Measurements from ENCODE around the gene CORO1C.
"Not testable (repeated sequence)": the region's sequence is repeated elsewhere in the genome, so short reads cannot be mapped to it uniquely, and the experiment has no call there.

The CORO1C gene

DNA sequence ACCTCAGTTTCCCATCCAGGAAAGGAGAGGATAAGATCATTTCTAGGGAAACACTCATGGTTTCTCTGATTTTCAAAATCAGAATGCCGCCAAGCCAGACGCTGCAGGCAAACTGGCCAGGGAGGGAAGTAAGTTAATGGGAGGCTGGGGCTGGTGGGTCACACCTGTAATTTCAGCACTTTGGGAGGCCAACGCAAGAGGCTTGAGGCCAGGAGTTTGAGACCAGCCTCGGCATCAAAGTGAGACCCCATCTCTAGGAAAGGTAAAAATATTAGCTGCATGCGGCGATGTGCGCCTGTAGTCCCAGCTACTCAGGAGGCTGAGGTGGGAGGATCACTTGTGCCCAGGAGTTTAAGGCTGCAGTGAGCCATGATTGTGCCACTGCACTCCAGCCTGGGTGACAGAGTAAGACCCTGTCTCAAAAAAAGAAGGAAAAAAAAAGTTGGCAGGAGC, 98.2 kb downstream of the CORO1C start:
- no peak for DNase-seq

DNA sequence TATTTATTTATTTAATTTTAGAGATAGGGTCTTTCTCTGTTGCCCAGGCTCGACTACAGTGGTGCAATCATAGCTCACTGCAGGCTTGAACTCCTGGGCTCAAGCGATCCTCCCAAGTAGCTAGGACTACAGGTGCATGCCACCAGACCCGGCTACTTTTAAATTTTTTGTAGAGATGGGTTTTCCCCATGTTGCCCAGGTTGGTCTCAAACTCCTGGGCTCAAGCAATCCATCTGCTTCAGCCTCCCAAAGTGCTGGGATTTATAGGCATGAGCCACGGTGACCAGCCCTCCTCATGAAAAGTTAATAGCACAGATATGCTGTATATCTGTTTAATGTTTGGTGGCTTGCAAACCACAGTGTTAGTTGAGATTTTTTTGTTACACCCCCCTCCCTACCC, 100.1 kb downstream of the CORO1C start:
- DNase-seq, result not testable (repeated sequence)

DNA sequence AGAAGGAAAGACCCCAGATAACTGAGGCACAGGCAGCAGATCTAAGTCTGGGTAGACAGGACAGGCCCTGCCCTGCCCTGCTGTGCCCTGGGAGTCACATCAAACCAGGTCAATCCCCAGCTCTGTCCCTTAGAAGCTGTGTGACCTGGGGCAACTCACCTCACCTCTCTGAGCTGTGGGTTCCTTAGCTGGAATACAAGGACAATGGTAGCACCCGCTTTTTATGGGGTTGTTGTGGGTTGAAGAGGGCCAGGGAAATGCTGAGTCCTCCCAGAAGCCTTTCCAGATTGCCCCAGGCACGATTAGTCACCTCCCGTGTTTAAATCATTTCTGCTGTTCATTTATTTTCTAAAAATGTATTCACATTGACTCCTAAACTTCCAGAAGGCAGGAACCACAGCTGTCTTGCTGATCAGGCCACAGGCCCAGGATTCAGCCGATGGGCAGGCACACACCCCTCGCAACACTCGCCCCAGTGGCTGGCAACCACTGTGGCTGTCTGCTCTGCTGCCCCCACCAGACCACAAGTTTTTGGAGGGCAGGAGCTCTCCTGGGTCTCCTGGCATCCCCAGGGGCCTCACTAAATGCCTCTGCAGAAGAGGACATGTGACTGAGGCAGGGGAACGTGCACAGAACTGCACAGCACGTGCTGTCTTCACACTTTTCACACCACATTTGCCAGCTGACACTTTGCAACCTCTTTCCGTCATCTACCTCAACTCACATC, 100.7 kb downstream of the CORO1C start:
- no peak for DNase-seq

DNA sequence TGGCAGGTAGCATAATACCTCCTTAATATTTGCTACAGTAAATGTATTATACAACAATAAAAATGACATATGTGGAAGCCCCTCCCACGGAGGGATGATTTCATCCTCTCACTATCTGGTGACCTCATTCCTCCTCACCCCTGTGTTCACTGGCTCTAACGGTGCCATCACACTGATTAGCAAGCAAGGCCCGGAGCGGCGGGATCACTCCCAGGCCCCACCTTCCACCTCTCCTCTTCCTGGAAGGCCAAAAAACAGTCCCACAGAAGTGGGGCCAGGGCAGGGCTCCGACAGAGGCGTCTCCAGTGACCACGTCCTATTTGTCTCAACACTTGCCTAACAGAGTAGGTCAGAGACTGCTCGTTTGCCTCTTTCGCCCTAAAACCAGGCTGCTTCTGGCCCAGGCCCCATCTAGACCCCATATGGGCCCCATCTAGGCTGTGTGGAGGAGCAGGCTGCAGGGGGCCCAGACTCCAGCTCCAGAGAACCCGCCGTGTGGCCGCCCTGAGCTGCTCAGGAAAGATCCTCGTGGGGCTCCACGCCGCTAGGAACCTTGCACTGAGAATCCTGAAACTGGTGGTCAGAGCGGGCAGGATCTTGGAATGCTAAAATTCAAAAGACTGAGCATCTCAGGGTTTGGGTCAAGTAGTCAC, 101.4 kb downstream of the CORO1C start:
- peak; percentile 54 for DNase-seq

DNA sequence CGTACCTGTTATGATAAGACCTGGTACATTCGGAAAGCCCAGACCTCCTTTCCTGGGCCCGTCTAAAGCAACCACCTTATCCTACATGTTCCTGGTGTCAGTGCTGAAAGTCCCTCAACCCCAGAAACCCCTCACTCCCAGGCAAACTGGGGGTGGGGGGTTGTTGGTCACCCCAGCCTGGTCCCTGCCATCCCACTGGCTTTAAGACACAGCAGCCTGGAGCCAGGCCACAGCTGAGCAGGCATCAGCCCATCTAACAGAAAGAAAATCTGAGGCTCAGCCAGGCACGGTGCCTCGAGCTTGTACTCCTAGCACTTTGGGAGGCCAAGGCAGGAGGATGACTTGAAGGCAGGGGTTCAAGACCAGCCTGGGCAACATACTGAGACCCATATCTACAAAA, 102.2 kb downstream of the CORO1C start:
- DNase-seq, result no peak

DNA sequence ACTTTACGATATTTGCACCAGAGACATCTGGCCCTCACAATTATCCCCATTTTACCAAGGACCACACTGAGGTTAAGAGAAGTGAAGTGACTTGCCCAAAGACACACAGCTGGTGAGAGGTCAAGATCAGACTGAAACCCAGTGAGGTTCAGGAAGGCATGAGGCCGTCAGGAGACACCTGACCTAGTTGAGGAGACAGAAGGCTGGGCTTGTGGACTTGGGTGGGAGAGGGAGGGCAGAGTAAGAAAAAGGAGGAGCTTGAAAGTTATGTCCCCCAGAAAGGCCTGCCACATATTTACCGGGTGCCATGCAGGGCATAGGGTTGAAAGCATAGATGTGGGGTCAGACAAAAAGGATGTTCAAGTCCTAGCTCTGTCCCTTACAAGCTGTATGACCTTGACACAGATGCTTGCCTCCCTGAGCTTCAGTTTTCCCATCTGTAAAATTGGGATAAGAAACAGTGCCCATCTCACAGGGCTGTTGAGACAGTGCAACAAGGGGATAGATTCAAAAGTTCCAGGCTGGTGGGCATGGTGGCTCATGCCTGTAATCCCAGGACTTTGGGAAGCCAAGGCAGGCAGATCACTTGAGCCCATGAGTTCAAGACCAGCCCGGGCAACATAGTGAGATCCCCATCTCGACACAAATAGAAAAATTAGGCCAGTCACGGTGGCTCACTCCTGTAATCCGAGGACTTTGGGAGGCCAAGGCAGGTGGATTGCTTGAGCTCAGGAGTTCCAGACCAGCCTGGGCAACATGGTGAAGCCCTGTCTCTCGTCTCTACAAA, 104.0 kb downstream of the CORO1C start:
- no peak for DNase-seq

DNA sequence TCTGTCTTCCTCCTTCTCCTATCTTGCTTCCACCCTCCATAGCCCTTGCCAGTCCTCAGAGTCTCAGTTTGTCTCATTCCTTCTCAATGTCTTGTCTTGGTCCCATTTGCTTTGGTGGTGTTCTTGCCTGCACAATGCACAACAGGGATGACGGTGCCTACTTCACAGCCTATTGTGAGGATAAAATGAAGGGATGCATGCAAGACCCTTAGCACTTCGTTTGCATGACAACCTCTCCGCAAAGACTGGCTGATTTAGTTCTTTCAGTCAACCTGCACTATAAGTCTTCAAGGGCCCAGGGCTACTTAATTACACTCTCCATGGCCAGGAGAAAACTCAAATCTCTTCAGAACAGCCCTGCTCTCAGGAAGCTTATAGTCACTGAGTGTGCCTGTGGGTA, 106.1 kb downstream of the CORO1C start:
- no peak for DNase-seq

DNA sequence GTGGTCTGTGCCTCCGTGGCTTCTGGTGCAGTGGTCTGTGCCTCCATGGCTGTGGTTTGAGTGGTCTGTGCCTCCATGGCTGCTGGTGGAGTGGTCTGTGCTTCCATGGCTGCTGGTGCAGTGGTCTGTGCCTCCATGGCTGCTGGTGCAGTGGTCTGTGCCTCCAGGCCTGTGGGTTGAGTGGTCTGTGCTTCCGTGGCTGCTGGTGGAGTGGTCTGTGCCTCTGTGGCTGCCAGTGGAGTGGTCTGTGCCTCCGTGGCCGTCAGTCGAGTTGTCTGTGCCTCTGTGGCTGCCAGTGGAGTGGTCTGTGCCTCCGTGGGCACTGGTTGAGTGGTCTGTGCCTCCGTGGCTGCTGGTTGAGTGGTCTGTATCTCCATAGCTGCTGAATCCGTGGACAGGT, 107.7 kb downstream of the CORO1C start:
- DNase-seq, result no peak

DNA sequence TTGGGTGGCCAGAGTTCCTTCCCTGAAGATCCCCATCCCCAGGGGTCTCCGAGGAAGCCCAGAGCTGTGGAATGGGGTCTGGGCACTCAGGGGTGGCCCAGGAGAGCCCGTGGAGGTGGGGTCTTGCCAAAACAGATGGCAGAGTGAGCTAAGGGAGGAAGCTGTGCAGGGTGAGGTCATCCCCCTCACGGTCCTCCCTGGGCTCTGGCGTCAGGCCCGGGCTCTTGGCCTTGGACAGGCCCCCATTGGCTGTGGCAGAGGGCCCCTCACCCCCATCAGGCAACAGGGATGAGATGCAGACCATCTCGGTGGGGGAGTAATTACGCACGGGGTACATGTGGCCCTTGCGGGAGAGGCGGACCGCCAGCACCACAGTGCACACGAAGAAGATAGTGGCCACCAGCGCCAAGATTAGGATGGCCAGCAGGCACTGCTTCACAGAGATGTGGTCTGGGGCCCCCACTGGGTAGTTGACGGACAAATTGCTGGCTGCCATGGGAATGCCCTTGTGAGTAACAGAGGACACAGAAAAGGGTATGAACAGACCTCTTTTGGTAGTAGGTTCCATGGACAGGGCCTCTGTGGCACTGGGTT, 108.3 kb downstream of the CORO1C start:
- DNase-seq, result no peak

DNA sequence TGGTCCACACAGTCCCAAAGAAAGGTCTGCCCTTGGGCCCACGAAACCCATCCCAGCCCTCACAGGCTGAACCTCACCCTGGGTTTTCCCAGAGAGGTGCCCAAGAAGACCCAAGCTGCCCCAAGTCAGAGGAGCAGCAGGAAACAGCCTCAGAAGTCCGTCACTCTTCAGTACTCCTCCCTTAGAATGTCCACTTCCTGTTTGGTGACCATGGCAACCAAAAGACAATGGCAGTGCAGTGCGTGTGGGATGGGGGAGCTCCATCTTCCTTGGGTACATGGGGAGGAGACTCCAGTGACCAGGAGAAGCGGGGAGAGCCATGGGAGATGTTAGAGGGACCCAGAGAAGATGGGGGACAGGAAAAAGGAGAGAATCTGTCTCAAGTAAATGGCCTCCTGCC, 108.9 kb downstream of the CORO1C start:
- DNase-seq, result no peak

DNA sequence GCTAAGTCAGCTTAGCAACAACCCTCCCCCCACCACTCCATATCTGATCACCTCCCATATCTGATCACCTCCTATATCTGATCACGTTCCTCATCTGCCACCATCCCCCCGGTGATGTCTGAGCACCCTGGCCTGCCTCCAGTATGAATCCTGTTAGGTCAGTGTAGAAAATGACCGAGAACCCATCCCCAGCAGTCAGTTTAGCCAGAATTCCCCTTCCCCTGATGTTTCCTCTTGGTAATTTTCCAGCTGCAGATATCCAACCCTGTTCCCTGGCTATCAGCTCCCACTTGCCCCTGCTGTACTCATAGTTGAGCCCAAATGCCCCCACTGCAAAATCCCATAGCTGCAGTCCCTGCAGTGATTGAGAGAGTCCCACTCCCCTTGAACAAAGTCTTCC, 110.2 kb downstream of the CORO1C start:
- DNase-seq, result no peak

DNA sequence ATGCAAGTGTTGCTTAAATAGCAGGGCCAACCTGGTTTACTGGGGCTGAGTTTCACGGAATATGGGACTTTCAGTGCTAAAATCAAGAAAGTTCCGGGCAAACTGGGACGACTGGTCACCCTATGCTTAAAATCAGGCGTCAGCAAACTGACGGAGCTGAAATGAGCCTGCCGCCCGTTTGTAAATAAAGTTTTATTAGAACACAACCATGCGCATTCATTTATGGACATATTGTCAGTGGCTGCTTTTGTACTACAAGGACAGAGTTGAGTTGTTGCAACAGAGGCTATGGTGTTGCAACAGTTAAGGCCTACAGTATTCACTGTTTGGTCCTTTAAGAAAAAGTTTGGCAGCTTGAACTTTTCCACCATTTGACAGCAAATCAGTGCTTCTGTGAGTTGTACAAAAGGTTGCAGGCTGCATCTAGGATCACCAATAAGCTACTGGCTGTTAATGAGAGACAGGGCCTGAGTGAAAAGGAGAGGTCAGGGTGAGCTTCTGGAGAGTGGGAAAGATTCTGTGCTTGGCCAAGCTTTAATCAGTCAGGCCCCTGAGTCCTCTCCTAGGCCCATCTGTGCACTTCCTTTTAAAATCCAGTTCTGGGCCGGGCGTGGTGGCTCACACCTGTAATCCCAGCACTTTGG, 111.0 kb downstream of the CORO1C start:
- DNase-seq, result no peak

DNA sequence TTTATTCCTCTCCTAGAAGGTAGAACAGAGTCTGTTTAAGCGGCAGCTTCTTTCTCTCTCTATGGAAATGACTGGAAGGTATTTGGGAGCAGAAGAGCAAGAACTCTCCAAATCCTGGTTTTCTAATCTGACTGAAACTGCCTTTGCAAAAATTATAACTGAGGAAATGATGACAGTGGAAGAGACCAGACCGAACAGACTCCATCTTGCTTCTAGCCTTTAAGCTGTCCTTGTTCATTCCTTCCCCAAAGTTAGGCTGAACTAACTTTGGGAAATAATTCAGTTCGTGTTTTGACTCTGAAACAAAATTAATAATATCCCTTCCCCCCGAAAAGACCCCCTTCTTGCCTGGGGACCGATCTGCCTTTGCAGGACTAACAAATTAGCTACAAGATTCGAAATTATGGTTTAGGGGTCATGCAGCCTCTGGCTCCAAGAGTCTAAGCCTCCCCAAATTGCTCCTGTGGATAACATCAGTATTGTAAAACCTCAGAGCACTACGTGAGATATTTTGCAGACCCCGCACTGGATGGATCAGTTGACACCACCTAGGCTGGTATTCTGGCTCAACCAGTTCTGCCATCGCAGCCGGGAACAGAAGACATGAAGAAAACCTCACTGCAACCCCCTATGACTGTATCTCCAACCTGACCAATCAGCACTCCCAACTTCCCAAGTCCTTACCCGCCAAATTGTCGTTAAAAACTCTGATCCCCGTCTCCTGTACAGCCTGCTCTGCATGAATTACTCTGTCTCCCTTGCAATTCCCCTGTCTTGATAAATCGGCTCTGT, 111.8 kb downstream of the CORO1C start:
- DNase-seq, result no peak

DNA sequence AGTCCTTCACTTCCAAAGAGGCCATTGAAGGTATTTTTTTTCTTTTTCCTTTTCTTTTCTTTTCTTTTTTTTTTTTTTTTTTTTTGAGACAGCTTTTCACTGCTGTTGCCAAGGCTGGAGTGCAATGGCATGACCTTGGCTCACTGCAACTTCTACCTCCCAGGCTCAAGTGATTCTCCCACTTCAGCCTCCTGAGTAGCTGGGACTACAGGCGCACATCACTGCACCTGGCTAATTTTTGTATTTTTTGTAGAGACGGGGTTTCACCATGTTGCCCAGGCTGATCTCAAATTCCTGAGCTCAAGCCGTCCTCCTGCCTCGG, 112.4 kb downstream of the CORO1C start:
- DNase-seq, result not testable (repeated sequence)

DNA sequence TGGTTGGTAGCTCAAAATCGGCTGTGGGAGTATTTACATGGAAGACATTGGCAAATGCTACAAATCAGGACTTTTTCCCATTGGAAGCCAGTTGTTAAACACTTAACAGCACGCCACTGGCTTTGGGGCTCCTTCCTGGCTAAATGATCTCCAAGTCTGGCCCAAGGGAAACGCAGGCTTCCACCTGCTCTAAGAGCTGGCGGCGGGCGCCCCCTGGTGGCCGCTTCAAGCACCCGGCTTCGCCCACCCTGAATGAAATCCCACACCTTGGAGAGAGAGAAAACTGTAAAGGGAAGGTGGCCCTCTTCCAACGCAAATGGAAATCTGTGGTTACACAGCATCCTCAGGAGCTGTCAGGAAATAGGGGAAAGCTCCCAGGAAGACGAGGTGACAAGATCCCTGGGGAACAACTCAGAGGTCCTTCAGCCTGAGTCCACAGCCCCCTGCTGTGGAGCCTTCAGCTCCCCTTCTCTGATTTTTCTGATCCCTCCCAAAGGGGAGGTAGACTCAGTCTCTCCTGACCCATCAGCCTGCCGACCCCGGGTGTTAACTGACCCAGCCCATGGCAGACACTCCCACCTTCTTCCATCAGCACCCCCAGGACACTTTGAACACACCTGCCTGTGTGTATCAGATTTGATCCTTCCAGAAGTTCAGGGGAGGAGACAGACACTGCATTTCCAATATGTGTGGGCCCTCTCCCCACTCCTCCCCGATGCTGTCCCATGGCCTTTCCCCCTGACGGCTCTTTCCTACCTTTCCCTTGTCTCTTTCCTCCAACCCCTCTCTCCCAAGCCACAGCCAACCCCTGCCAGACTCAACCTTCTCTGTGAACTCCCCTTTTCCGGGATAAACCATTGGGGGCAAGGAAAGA, 113.0 kb downstream of the CORO1C start:
- peak; percentile 73 for DNase-seq

DNA sequence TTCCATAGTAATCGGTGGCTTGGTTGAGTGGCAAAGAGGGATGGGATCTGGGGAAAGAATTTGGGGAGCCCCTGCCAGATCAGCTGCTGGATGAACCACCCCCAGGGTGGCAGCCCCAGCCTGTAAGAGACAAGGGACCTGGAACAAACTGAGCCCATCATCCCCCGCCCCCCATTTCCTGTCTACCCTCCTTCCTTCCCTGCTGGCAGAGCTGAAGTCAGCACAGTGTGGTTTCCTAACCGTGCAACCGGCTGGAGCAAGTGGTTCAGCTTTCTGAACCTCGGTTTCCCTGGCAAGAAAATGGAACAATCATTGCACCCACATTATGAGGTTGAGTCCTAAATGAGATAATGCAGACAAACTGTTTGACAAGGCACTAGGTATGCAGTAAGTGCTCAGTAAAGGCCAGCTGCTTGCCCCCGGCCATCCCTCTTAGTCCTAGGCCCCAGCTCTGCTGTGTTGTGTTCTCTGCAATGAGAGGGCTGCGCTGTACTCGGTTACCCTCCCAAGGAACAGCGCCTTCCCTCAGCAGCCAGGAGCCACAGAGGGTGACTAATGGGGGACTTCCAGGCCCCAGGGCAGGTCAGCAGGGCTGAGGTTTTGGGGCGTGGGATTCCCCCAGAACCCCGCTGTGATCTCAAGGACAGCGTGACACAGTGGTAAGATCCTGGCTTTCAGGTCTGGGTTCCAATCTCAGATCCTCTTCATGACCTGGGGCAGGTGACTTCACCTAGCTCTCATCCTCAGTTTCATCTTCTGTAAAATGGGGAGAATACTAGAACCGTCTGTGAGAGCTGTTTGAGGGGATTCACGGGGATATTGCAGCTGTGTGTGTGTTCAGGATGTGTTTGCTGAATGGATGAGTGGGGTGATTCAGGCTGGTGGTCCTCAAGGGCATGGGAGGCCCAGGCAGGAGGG, 114.1 kb downstream of the CORO1C start:
- peak; percentile 62 for DNase-seq

DNA sequence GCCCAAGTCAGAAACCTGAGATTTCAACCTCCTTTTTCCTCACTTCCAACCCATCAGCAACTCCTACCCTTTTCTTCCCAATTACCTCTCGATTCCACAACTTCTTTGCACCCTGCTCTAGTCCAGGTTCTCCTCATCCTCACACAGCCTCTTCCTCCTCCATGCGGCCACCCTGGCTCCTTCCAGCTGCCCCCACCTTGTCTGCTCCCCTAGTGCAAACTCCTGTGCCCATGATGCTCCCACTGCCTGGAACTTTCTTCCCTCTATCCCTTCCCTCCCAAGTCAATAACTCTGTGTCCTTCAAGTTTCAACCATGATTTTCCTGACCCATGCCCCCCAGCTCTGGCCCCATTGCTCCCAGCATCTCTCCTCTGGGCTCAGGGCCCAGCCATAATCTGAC, 115.0 kb downstream of the CORO1C start:
- no peak for DNase-seq

DNA sequence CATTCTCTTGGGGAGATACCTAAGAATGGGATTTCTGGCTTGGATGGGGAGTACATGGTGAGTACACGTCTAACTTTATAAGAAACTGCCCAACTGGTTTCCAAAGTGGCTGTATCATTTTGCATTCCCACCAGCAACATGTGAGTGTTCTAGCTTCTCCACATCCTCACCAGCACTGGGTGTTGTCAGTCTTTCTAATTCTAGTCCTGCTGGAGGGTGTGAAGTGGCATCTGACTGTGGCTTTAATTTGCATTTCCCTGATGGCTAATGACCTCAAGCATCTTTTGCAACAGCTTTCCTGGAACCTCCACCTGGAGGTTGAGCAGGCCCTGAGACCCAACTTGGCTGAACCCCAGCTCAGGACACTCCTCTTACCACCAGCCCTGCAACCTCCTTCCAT, 115.4 kb downstream of the CORO1C start:
- no peak for DNase-seq

DNA sequence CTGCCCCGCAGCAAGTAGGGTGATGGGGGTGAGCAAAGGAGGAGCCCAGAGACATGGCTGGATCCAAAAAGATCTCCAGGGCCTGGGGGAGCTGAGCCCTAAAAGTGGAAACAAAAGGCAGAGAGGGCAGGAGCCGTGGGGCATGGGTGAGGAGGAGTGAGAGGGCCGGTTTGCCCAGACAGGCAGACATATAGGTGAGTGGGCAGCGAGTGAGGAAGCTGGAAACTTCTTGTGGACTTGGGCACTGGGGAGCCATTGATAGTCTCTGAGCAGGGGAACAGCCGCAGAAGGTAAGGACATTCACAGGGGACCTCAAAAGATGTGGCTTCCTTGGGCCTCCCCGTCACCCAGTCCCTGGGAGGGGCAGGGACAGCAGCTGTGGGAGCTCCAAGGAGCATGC, 116.7 kb downstream of the CORO1C start:
- no peak for DNase-seq

DNA sequence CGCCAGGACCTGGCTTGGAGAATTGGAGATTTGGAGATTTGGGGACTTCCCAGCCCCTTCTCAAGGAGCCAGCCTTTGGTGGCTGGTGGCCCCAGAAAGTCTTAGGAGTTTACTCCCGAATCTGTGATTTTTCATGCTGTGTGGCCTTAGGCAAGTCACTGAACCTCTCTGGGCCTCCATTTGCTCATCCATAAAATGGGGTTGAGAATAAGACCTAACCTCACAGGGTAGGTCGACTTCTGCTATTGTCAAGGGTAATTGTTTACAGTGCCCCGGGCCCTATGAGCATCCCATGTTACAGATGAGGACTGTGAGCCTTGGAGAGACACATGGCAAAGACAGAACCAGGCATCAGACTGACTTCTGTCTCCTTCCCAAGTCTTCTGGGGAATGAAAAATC, 117.3 kb downstream of the CORO1C start:
- no peak for DNase-seq

All from activated T-cell treated with anti-CD3 and anti-CD28 coated beads for 4 hours (primary cell).